ENCODE measurements around the gene PNPO. TPM values are rescaled to one million over a fixed set of nuclear protein-coding genes. Genes with fewer than 3 reads are reported as not detected.

PNPO gene
- total and polyA plus RNA-seq, 2 of the 13 experiments (the other 11 are each of a cell fraction or from before 2014, with no cell fraction given): 47.9 to 63.3 TPM

DNA sequence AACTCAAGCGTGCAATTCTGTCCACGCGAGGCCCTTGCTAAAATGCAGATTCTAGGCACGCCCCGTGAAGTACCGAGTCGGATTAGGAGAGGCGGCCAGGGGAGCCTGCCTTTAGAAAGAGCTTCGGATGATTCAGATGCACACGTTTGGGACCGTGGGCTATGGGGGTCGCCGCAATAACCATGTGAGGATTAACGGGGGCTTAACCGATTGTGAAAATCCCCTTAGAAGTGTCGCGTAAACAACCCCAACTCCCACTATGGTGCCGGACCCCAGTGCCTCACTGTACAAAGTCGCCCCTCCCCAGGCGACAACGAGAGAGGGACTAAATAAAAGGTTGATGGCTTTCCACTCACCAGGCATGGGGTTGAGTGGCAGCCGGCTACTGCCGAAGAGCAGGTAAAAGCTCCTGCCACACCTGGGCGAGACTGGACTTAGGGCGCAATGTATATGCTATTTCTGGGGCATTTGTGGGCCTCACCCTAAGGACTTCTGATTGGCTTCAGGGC lies 46.0 kb upstream of the PNPO start (continued):
- TF ChIP-seq SIN3B (IDR thresholded peaks at IDR 0.05; ENCODE audit: low read length) (no peak), SMAD3 (CRISPR knock-in tag; IDR thresholded peaks at IDR 0.05) (peak; percentile 71; the same call in 1 of the 2 replicates), GZF1 (CRISPR knock-in tag; IDR thresholded peaks at IDR 0.05) (no peak), PTBP1 (IDR thresholded peaks at IDR 0.05; ENCODE audit: low read depth, low read length, poor library complexity, severe bottlenecking) (peak; percentile 3), SALL2 (CRISPR knock-in tag; IDR thresholded peaks at IDR 0.05) (no peak), ZFP1 (CRISPR knock-in tag; IDR thresholded peaks at IDR 0.05) (0 out of 2 replicates have a peak, but pooled peaks have one; percentile 58), ZNF20 (CRISPR knock-in tag; IDR thresholded peaks at IDR 0.05) (no peak), CBX2 (IDR thresholded peaks at IDR 0.05; ENCODE audit: low read depth, low read length) (no peak), CBX2 (CRISPR knock-in tag; IDR thresholded peaks at IDR 0.05; ENCODE audit: low read depth) (no peak), KLF16 (CRISPR knock-in tag; IDR thresholded peaks at IDR 0.05) (peak in 1 of 2 experiments; percentile 71; a peak in 1 of 4 replicates), ZNF225 (CRISPR knock-in tag; IDR thresholded peaks at IDR 0.05) (0 out of 2 replicates have a peak, but pooled peaks have one; percentile 32), KLF9 (CRISPR knock-in tag; IDR thresholded peaks at IDR 0.05; ENCODE audit: low read depth) (0 out of 2 replicates have a peak, but pooled peaks have one; percentile 19), POLR2G (IDR thresholded peaks at IDR 0.05; ENCODE audit: low read depth, low read length) (peak; percentile 96), FIP1L1 (IDR thresholded peaks at IDR 0.05; ENCODE audit: borderline replicate concordance, insufficient read depth, low read depth, low read length) (0 out of 2 replicates have a peak, but pooled peaks have one; percentile 16), NAIF1 (CRISPR knock-in tag; IDR thresholded peaks at IDR 0.05; ENCODE audit: borderline replicate concordance) (no peak; the same call in 1 of the 2 replicates), ARNT2 (CRISPR knock-in tag; IDR thresholded peaks at IDR 0.05; ENCODE audit: low read depth) (peak; percentile 71; the same call in 1 of the 2 replicates), ESRRA (CRISPR knock-in tag; IDR thresholded peaks at IDR 0.05; ENCODE audit: low read depth) (no peak), ZNF772 (CRISPR knock-in tag; IDR thresholded peaks at IDR 0.05) (no peak), RAD21 (CRISPR knock-in tag; IDR thresholded peaks at IDR 0.05) (peak; percentile 40; the same call in 1 of the 2 replicates), ZNF781 (CRISPR knock-in tag; IDR thresholded peaks at IDR 0.05; ENCODE audit: borderline replicate concordance, not compliant biosample characterization) (no peak), IRF2 (CRISPR knock-in tag; IDR thresholded peaks at IDR 0.05) (peak; percentile 85), ZNF331 (CRISPR knock-in tag; IDR thresholded peaks at IDR 0.05) (peak; percentile 47; the same call in 1 of the 2 replicates), ZFP90 (CRISPR knock-in tag; IDR thresholded peaks at IDR 0.05; ENCODE audit: borderline replicate concordance) (no peak), MTF2 (CRISPR knock-in tag; IDR thresholded peaks at IDR 0.05; ENCODE audit: borderline replicate concordance) (0 out of 2 replicates have a peak, but pooled peaks have one; percentile 19)
- TF ChIP-seq, protein P1, sequence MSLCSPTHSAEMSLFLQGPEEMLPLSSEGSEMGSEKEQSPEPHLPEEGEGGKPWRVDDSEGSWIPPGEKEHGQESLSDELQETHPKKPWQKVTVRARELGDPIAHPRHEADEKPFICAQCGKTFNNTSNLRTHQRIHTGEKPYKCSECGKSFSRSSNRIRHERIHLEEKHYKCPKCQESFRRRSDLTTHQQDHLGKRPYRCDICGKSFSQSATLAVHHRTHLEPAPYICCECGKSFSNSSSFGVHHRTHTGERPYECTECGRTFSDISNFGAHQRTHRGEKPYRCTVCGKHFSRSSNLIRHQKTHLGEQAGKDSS (CRISPR knock-in tag; IDR thresholded peaks at IDR 0.05; ENCODE audit: borderline replicate concordance, low read depth): 0 out of 2 replicates have a peak, but pooled peaks have one; percentile 13
- TF ChIP-seq, protein P2, sequence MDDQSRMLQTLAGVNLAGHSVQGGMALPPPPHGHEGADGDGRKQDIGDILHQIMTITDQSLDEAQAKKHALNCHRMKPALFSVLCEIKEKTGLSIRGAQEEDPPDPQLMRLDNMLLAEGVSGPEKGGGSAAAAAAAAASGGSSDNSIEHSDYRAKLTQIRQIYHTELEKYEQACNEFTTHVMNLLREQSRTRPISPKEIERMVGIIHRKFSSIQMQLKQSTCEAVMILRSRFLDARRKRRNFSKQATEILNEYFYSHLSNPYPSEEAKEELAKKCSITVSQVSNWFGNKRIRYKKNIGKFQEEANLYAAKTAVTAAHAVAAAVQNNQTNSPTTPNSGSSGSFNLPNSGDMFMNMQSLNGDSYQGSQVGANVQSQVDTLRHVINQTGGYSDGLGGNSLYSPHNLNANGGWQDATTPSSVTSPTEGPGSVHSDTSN (CRISPR knock-in tag; IDR thresholded peaks at IDR 0.05; ENCODE audit: borderline replicate concordance): no peak
- TF ChIP-seq, protein P3, sequence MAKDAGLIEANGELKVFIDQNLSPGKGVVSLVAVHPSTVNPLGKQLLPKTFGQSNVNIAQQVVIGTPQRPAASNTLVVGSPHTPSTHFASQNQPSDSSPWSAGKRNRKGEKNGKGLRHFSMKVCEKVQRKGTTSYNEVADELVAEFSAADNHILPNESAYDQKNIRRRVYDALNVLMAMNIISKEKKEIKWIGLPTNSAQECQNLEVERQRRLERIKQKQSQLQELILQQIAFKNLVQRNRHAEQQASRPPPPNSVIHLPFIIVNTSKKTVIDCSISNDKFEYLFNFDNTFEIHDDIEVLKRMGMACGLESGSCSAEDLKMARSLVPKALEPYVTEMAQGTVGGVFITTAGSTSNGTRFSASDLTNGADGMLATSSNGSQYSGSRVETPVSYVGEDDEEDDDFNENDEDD (CRISPR knock-in tag; IDR thresholded peaks at IDR 0.05; ENCODE audit: borderline replicate concordance): no peak
- TF ChIP-seq, protein P4, sequence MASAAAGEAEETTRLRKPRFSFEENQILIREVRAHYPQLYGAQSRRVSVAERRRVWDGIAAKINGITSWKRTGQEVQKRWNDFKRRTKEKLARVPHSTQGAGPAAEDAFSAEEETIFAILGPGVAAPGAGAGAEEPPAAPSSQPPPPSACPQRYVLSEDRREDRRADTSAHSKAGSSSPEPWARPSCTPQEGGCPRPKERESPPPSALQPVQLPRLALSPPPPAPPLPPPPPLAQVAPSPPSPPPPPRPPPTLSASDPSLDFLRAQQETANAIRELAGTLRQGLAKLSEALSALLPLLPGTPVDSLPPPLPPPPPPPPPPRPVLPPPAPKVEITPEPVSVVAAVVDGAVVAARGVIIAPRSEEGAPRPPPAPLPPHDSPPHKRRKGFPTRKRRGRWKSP (CRISPR knock-in tag; IDR thresholded peaks at IDR 0.05): peak; percentile 82; the same call in 1 of the 2 replicates
